Inflammatory macrophage treated with lipopolysaccharide for 4 hours (primary cell): ENCODE measurements around the gene ADAT2.

Experiments used
- DNase-seq: peaks from one replicate; pipeline ENCODE4 v3.0.0-alpha.2; 2020

Gene ADAT2

DNA sequence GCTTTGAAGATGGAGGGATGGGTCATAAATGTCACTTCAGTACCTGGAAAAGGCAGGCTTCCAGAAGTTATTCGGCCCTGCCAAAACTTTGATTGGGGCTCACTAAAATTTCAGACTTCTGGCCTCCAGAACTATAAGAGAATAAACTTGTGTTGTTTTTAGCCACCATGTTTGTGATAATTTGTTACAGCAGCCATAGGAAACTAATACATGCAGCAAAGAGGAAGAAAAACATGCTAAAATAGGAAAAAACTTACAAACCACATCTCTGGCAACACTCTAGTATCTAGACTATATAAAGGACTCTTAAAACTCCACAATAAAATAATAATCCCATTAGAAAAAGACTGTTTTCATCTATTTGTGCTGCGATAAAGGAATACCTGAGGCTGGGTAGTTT is 9.5 kb downstream of the ADAT2 start:
- DNase-seq, result no peak

DNA sequence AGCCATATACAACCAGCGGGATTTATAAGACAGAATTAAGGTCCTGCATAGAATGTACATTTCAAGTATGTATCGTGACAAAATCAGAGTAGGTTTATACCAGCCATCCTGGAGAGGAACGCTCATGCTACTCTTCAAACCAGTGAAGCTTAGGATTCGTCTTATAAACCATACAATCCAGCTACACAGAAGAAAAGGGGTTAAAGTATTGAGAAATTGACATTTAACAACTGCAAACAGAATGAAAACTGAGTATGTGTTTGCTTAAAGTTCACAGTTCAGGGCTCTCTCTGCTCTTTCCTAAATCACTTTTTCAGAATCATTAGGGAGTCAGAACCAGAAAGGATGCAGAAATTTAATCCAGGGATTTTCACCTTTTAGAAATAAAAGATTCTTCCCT is 17.9 kb downstream of the ADAT2 start:
- no peak for DNase-seq

DNA sequence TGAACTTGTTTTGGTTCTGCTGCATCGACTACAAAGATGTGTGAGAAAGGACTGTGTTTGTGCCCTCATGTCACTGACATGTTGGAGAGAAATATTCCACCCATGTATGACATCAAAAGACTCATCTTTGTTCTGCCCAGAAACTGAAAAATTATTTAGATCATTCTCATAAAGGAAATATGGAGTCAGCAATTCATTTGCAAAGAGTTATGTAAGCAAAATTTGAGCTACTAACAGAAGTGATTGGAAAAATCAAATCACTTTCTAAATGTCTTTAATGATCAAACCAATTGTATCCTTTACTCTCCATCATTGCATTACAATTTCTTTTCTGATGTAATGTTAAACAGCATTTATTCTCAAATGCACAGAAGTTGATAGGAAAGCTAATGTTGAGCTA is 19.3 kb downstream of the ADAT2 start:
- DNase-seq, result no peak

DNA sequence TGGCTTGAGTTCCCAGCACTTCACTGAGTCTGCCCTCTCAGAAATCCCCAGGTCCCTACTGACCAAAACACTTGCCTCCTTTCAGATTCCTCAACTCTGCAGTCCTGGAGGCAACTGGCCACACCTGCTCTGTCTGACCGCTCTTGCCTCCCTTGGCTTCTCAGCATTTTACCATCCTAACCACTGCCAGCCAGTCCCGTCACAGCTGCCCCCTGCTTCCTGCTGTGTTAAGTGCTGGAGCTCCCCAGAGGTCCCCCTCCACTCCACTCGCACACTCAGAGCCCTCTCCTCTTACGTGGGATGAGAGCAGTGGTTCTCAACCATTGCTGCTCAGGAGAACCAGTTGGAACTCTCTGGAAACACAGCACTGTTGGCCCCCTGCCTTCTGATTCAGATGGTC is 20.5 kb downstream of the ADAT2 start:
- no peak for DNase-seq

GRCh38 chr6:143427109-143427817 is 23.2 kb downstream of the ADAT2 start:
- peak; percentile 57 for DNase-seq

DNA sequence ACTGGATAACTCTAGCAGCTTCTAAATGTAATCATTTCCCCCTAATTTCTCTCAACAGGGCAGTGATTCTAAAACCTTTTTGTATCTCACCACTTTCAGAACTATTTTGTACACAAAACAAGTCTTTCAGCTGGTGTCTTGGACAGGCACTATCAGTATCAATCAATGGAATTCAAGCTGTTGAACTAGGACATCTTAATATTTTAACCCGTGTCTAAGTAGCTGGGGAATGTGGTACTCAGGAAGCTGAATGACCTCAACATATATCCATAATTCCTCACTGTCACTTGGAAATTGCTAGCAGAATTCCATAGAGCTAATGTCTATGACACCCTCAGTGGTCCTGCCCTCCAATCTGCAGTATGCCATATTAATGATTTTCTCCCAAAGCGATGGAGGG is 24.5 kb downstream of the ADAT2 start:
- no peak for DNase-seq

- DNase-seq, result no peak
Measured at GRCh38 chr6:143419526-143419925, 31.0 kb downstream of the ADAT2 start.

- no peak for DNase-seq
Measured at GRCh38 chr6:143414769-143415168, 35.7 kb downstream of the ADAT2 start.

GRCh38 chr6:143410859-143411270 is 39.6 kb downstream of the ADAT2 start:
- DNase-seq, result no peak

GRCh38 chr6:143408787-143409162 is 41.7 kb downstream of the ADAT2 start:
- no peak for DNase-seq

GRCh38 chr6:143408151-143408786 is 42.2 kb downstream of the ADAT2 start:
- DNase-seq, result no peak

- DNase-seq, result no peak
Measured at GRCh38 chr6:143406673-143407072, 43.8 kb downstream of the ADAT2 start.

DNA sequence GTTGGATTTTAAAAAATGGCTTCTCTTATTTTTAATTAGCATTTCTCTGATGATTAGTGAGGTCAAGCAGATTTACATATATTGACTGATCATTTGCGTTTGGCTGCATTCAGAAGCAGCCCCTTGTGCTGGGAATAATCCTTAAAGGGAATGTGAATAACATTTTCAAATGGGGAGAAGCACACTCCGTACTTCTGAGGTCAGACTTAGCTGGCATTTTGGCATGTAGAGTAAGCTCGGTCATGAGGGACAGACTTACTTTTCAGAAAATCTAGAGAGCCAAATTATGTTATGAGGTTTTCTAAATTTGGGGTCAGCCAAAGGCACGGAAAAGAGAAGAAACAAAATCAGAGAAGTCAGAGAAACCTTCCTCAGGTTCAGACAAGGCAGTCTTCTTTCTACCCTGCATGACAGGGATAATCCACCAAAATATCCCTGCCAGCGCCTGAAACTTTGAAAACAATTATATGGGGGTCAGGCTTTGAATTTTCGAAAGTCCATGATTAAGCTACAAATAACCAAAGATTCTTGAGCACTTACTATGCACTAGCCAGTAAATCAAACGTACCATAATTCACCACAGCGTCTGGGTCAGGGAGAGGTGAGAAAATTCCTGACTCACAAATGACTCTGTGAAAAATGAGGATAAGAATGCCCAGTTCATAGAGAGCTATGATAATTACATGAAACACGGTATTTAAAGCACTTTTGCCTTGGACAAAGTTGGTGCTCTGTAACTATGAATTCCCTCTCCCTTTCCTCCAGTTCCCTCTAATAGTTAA is 44.9 kb downstream of the ADAT2 start:
- DNase-seq, result no peak

GRCh38 chr6:143402721-143403336 is 47.7 kb downstream of the ADAT2 start:
- DNase-seq, result no peak

DNA sequence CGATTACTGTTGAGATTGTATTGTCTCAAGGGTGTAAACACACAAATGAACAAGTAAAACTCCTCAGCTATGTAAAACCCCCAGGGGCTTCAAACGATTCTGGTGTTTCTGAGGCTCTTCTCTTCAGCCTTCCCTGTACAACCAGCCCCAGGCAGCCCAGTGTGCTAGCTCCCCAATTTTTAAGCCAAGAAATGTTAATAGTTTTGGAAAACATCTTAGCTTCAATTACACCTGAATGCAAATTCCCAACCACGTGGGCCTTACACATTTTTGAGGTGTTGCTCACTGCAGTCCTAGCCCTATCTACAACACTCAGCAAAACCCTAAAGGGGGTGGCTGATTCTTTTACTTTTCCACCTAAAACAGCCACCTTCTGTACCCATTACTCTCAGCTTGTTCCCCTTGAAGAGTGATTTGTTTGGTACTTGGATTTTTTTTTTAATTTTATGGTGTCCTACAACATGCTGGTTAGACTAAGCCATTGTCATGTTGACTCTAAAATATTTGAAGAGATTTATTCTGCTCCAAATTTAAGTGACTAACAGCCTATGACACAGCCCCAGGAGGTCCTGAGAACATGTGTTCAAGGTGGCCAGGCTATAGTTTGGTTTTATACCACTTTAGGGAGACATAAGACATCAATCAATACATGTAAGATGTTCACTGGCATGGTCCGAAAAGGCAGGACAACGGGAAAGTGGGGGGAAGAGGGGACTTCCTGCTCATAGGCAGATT is 48.7 kb downstream of the ADAT2 start:
- no peak for DNase-seq

GRCh38 chr6:143401068-143401446 is 49.4 kb downstream of the ADAT2 start:
- no peak for DNase-seq

DNA sequence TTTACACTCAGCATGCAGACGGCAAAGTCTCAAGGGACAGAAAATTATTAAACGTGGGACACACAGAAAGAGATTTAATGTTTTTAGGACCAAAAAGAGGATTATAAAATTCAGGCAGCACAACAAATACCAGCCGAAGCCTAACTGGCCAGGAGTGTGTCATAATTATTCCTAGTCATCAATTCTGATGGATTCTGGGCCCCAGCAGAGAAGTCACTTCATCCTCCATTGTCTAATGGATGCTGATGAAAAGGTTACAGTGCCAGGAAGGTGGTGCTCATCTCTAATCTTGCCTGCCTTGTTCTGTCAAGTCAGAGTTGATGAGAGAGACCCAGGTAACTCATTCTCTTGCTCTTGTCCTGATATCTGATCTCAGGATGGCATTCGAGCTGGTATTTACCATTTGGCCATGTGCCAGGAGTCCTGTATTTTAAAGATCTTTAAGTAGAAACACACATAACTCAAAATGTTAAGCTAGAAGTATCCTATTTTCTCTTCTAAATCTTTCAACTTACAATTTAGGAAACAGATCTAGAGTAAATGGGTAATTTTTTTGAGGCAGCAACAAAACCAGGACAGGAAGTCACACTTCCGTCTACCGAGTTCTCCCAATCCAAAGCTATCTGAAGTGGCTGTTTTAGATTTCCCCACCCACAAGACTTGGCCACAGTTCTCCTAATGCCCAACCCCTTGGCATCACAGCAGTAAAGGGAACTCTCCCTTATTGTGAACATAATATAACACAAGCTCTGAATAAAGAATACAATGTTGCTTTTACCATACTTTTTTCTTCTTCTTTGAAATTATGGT is 50.0 kb downstream of the ADAT2 start:
- peak; percentile 75 for DNase-seq

GRCh38 chr6:143399775-143400174 is 50.7 kb downstream of the ADAT2 start:
- no peak for DNase-seq

- DNase-seq, result no peak
Measured at GRCh38 chr6:143399176-143399575, 51.3 kb downstream of the ADAT2 start.

- no peak for DNase-seq
Measured at GRCh38 chr6:143397227-143398222, 53.0 kb downstream of the ADAT2 start.
